Hematopoietic multipotent progenitor cell treated with erythropoietin and hydrocortisone succinate and interleukin-3 and kit ligand, for 15 days (in vitro differentiated cells): Measurements from ENCODE around the gene CDH13.

Experiments
- DNase-seq: peaks from one replicate; pipeline ENCODE4 v3.0.0-alpha.2; 2015; ENCODE audit warnings: low spot score

Gene CDH13

DNA sequence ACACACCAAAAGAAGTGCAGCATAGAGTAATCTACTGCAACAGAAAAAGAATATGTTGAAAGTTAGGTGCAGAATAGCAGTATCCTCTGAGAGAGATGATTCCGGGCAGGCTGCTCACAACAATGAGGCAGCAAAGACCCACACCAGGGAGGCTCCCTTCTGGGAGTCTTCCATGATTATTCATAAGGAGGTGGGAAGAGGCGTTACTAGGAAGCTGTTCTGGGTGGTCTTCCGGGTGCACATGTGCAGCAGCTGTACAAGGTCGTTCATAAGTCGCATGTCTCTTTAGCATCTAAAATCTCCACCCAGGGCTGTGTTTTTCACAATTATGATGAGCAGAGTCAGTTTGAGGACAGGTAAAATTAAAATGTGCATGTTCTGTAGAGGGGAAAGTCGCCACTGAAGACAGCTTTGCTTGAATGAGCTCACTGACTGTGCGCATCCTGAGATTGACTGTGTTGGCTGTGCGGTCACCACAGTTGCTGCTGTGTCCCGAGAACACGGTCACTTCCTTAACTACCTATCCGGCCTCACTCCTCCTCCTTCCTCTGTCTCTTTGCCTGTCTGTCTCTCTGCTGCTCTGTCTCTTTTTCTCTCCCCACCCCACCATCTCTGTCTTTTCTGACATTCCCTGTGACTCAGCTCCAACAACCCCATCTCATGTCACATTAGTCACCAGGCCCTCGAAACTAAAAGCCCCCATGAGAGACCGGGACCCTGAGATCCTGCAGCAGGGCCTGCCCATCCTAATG is 1055.5 kb downstream of the CDH13 start:
- DNase-seq, result no peak

DNA sequence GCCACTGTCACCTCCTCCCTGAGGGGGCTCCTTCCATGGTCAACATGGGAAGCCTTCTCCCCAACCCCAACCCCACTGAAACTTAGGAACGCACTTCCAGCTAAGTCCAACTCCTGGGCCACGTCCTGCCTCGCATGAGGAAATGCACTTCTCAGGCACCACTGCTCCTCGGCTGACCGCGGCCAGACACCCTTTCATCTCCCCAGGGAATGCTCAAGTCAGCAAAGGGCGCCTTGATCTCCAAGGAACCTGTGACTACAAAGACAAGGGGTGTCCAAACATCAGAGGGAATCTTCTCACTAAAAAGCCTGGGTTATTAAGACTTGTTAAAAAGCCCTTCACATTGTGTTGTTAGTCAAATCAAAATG is 1056.1 kb downstream of the CDH13 start:
- DNase-seq, result no peak

DNA sequence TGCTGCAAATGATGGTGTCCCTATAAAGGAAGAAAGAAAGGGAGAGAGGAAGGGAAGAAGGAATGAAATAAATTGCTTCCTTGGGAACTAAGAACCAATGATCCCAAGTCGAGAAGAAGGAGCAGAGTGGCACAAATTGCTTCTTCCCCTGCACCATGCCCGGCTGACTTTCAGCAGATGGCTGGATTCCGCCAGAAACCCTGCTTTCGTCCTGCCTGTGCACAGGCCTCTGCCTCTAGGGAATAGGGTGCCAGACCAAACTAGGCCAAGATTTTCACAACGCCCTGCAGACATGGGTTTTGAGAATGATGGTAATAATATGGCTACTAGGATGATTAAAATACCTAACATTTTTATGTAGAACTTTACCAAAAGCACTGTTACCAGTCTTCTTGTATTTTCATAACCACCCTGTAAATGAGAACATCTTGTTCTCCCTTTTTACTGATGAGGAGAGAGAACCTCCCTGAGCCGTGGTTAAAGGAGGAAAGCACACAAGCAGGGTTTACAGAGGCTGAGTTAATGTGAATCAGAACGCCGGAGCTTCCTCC is 1058.9 kb downstream of the CDH13 start:
- DNase-seq, result no peak

DNA sequence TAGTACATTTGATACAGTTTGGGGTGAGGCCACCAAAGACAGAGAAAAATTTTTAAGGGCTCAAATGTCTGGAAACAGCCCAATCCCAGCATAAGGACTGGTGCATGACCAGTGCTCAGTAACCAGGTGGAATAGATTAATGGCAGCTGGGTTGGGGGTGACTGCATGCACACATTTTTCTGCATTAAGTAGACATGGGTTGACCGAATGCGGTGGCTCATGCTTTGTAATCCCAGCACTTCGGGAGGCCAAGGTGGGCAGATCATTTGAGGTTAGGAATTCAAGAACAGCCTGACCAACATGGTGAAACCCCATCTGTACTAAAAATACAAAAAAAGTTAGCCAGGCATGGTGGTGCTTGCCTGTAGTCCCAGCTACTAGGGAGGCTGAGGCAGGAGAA is 1060.0 kb downstream of the CDH13 start:
- DNase-seq, result no peak

DNA sequence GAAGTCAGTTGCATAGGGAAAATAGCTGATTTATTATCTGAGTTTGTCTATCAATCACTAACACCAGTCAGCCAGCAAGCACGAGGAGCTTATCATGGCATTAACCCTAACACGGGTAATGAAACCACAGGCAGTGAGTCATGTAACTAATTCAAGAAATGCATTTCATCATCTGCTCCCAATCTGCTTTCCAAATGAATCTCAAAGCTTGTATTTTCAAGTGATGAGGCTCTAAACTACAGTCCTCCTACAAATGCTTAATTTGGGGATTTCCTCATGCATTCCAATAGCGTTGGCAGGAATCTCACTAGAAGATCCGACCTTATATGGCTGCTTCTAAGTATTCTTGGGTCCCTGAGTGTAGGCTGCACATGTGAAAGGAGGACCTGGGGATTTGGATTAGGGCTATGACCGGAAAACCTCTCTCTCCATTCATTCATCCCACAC is 1062.6 kb downstream of the CDH13 start:
- no peak for DNase-seq

DNA sequence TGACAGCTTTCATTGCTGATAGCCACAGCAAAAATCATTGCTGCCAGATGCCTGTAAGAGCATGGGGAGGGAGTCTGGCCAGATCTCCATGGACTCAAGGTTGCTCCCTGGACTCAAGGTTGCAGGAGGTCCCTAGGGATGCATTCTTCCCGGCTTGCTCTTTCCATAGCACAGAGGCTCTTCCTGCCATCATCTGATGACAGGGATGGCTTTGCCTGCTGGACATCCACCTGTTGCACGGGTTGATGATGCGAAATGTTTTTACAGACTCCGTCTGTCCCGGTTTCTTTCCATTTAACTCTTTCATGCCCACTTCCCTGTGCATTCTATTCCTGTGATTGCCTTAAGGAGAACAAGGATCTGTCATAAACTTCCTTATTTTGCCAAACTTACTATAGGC is 1065.5 kb downstream of the CDH13 start:
- DNase-seq, result no peak

DNA sequence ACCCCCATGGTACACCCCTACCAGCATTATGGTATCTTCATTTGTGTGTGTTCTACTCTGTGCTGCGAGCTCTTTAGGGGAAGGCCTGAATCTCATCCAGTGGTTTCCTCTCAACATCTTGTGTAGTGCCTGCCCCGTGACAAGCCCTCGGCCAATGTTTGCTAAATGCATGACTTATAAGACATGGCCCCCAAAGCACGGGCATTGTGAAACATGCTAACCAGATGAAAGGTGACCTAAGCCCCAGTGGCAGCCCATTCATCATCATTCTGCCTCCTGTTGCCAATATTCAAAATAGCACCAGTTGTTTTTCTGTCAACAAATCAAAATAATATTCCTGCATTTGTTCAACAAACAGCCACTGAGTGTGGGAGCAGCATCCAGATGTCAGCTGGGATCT is 1072.2 kb downstream of the CDH13 start:
- DNase-seq, result no peak

DNA sequence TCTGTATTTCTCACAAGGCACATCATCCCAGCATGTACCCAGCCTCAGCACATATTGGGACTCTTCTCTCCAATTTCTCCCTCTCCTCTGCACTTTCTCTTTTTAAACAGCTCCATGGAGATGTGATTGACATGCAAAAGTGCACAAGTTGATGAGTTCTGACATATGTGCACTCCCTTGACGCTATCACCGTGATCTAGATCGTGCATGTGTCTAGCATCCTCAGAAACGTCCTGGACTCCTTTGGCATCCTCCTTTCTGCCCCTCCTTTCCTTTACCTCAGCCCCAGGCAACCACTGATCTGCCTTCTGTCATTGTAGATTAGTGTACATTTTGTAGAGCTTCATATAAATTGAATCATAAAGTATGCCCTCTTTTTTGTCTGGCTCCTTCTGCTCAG is 1073.0 kb downstream of the CDH13 start:
- no peak for DNase-seq

DNA sequence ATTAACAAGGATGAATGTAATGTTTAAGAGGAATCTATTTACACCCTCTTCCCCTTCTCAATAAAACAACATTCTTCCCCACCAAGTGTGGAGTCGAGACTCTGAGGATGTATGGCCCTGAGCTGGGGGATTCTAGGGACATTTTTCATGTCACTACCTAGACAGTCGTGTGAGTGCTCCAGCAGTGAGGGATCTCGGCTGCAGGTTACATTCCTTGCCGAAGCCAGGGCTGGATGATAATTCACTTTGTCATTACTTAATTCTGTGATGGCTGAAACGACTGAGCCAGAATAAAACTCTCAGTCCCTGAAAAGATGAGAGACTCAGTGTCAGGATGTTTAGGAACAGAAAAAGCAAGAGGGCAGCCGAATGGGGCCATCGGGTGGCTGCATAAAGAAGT is 1074.1 kb downstream of the CDH13 start:
- DNase-seq, result no peak

DNA sequence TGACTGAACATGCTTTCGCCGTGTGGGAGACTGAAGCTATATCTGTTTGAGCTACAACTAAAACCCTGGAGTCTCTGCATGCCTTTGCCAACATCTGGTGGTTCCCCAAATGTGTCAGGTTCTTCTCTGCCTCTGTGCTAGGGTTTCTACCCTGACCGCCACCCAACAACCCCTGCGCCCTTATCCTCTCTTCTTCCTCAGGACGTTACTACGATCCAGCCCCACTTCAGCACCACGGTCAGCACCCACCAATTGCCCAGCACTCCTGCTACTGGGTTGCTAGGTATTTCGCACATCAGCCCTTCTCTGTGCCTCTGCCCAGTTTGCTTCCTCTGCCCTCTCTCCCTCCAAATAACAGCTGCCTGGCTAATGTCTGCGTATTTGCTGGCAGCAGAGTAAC is 1074.7 kb downstream of the CDH13 start:
- DNase-seq, result no peak

DNA sequence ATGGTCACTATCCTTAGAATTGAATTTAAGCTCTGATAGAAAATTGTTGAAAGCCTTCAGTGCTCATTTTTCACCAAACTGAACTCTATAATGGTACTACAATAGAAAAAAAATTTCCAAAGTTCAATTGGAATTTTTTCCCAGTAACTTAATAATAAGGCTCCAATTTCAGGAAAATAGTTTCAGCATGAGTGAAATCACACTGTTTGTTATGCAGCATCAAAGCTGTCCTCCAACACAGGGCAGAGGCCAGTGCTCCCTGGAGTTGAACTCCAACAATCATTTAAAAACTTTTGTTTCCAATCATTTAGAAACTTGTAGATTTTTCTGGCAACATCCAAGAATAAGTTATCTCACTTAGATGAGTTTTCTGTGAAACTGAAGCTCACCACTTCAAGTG is 1077.9 kb downstream of the CDH13 start:
- DNase-seq, result no peak

DNA sequence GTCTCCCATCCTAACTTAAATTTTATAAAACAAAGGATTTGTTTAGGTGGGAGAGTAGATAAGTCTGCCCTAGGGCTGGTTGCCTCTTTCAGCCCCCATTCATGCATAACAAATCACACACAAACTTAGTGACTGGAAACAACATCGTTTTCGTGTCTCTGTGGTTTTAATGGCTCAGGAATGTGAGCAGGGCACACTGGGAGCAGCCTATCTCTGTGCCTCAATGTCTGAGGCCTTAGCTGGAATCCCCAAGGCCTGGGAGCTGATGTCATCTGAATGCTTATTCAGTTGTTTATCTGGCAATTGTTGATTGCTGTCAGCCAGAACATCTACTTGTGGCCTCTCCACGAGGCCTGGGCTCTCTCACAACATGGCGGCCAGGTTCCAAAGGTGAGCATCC is 1079.1 kb downstream of the CDH13 start:
- no peak for DNase-seq

DNA sequence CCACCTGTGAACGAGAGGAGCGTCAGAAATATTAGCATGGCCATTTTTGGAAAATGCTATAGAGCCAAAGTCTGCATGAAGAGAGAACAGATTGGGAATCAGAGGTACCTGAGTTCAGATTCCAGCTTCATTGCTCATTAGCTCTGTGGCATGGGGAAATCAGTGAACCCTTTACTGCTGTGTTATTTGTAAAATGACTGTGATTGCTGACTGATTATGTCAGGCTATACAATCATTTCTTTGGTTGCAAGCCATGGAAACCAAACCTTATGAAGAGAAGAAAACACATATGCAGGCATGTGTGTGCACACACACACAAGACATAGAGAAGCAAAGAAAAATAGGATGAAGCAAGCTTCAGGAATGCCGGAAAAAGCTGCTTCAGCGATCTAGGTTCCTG is 1079.6 kb downstream of the CDH13 start:
- no peak for DNase-seq

DNA sequence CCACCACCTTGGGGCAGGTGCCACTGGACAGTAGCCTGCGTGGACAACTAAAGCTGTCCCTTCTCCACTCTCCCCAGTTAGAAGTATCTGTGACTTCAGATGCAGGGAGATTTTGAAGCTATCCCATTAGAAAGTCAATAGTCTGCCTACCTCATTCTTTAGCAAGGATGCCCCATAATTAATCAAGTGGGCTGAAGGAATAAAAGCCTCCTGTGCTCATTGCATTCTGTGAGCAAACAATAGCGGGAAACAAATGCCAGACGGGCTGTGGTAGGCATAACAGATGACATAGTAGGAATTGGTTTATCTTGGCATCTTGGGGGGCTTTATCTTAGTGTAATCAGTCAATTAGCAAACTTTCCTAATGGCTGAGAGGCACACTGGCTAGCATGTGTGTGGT is 1084.3 kb downstream of the CDH13 start:
- DNase-seq, result no peak

DNA sequence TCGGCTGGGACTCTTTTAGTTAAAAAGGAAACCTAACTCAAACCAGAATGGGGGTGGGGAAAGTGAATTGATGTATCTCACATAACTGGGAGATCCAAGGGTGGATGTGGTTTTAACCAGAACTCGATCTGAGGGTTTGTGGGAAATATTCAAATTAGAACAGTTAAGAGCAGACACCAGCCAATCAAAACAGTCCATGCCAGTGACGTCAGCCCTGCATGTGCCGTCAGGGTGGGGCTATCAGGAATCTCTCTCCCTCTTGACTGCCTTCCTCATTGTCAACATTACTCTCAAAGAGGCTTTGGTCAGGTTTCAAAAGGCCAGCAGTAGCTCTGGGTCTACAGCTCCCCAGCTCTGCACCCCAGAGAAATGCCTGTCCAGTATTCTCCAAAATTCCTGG is 1086.8 kb downstream of the CDH13 start:
- no peak for DNase-seq

DNA sequence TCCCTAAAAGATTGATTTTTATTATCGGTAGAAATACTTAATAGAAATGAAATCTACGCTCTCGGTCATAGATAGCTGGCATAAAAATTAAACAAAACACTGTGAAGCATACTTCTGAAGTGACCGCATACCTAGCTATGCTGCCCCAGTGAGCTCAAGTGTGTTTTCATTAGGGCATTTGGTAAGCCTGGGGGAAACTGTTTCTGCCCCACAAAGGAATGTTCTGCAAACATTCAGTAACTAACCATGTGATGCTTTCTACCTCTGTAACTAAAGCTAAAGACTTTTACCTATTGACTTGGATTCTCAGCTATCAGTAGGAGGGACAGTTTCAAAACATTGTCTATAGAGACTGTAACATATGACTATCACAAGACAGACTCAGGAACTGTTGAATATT is 1087.5 kb downstream of the CDH13 start:
- no peak for DNase-seq

DNA sequence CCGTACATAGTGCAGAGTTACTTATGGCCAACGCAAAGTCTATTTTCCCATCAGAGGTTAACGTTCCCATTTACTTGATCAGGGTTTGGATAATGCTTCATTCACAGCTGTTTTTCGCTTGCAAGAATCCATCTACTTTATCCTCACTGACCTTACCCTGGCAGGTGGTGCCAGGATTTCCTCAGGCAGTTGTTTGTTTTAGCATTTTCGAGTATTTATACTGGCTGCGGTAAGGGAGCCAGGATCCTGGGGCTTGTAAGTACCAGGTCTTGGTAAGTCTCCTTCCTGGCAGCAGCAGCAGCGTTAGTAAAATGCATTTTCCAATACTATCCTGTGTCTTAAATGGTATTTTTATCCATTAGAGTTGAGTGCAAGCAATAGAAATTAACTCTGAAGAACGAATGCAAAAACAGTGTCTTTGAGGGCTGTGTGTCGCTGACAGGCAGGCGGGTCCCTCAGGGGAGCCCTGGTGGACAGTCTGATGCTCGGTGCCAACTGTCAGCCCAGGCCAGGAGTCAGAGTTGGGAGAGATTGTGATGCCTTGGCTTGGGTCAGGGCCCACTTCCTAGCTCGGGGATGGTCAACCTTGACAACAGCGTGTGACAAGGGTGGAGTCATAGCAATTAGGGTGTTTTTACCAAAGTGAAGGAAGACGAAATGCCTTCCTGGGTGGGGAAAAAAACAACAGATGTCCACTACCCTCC is 1088.6 kb downstream of the CDH13 start:
- DNase-seq, result no peak

DNA sequence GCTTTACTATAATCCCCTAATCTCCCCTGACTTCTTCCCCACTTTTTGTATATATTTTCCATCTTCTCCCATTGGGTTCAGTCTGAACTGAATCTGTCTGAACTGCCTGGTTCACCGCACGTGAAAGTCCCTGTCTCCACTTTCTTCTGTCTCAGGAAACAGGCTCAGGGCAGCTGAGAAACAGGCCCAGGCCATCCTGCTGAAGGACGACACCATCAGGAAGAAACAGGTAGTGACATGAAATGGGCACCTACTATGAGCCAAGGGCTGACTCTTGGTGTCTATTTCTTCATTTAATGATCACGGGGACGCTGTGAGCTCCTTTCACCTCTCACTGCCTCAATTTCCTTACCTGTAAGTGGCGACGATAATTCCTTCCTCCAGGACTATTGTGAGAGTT is 1090.5 kb downstream of the CDH13 start:
- no peak for DNase-seq

DNA sequence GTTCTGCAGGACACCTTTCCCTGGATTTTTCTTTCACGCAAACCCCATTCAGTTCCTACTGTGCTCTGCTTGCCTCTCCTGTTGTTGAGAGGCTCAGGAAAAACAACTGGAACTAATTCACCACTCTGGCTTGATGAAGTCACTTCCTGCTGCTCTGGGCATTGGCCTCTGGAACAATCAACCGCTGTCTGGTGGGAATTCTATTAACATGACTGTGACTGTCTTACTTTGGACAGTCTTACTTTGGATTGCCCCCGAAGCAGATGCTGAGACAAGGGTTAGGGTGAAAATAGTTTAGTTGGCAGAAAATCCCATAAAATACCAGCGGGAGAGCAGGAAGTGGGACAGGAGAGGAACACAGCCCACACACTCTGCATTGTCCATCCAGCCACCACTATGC is 1091.0 kb downstream of the CDH13 start:
- no peak for DNase-seq

DNA sequence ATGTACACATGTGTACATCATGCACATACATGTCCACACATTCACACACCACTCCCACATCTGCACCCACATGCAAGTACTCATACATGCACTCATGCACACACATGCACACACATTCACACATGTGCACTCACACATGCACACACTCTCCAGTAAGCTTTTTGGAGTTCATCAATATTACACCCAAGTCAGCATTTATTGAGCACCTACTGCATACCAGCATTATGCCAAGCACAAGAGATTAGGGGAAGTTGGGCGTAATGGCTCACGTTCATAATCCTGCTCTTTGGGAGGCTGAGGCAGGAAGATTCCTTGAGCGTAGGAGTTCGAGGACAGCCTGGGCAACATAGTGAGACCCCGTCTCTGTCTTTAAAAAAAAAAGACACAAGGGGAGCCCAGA is 1093.4 kb downstream of the CDH13 start:
- DNase-seq, result no peak

DNA sequence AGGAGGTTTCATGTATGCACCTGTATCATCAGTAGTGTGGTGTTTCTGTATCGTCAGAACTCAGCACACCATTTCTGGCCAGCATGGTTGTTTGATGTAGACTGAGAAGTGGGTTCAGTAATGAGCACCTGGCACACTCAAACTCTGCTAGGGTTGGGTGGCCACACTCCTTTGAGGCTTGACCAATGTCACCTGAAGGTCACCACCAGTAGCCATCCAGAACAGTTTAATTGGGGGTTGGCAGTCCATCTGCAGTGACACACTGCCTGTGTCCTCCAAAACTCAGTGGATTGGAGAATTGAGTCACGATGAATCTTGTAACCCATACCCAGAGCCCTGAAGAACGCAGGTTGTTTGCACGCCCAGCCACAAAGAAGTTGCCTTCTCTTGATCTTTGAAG is 1094.2 kb downstream of the CDH13 start:
- DNase-seq, result no peak

DNA sequence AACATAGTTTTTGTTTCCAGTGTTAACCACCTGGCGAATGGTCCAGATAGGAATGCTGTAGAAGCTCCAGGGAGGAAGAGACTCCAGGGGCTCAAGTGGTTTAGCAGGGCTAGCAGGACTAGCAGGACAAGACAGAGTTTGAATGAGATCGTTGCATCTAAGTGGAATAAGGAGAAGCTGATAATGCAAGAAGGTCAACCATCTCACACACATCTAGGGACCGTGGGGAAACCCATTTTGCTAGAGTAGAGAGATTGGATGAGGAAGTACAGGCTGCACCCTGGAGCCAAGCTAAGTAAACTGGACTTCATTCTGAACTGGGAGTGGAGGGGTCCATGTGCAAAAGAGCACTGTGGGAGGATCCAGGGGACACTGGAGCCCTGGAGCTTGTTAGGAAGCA is 1094.9 kb downstream of the CDH13 start:
- no peak for DNase-seq

DNA sequence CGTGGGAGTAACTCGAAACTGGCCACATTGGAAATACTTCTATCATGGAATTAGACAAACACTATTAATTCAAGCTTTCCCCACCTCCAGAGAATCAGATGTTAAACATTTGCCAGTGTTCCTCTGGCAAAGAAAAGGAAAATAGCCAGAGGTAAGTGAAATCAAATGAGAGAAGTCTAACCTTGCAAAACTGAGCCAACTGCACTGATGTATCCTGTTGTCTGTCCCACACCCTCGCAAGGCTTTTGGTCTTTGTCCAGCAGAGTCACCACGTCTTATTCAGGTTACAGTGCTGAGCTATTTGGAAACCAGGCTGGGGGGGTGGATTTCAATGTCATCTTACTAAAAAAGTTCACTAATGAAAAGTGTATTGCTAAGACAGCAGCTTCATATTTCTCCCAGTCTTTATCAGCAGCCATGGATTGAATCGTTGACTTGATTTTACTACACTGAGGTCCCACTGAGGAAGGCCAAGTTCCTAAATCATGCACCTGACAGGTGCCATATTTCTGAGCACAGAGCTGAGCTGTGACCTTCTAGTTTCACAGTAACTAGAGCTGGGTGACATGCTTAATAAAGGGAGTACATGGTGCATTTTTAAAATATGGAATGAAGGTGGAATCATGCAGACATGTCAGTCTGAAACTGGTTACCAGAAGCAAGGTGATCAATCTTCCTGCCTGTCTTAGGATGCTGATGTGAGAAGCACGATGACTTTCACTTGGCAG is 1095.9 kb downstream of the CDH13 start:
- no peak for DNase-seq
